Body of pancreas (tissue), 4 donors: ENCODE results near the gene AOAH. TPM values are rescaled to one million over a fixed set of nuclear protein-coding genes. Genes with fewer than 3 reads are reported as not detected.

ENCODE experiments used
- ATAC-seq: fragments of 150-250 bp; one replicate; pipeline ENCODE4 v1.9.1; 2016
- DNase-seq, 4 donors: peaks; one replicate each; pipeline ENCODE4 v3.0.0-alpha.2; 2019
- H3K27ac ChIP-seq, 4 donors: fragments of 200-600 bp; sonication (generic); 1 replicate in 3 of 4; 2 replicates in 1 of 4; pipeline versions ENCODE4 v1.5.1 to v1.6.1; 2016 to 2019; ENCODE audit warnings: mild to moderate bottlenecking in 1 of 4, mixed read lengths in 1 of 4, moderate library complexity in 1 of 4
- H3K27me3 ChIP-seq, 2 donors: fragments of 200-600 bp; sonication (generic); one replicate each; pipeline ENCODE4 v1.6.0; 2016; ENCODE audit warnings: mild to moderate bottlenecking in 1 of 2
- H3K36me3 ChIP-seq, 2 donors: fragments of 200-600 bp; sonication (generic); replicated peaks in 1 of 2; 2 replicates each; pipeline ENCODE4 v1.5.1; 2016; ENCODE audit warnings: low read depth in 2 of 2; ENCODE audit not compliant: insufficient read depth in 1 of 2
- H3K4me1 ChIP-seq: fragments of 200-600 bp; sonication (generic); one replicate; pipeline ENCODE4 v1.6.0; 2016
- H3K4me3 ChIP-seq, 2 donors: fragments of 200-600 bp; sonication (generic); 1 replicate in 1 of 2; 2 replicates in 1 of 2; pipeline ENCODE4 v1.5.1; 2016 to 2019
- H3K9me3 ChIP-seq, 3 donors: fragments of 200-600 bp; sonication (generic); 1 replicate in 2 of 3; 2 replicates in 1 of 3; pipeline ENCODE4 v1.5.1; 2016
- POLR2A ChIP-seq, 3 donors: fragments of 450-650 bp; IDR thresholded peaks; one replicate each; pipeline ENCODE4 v1.6.1; 2016; ENCODE audit warnings: antibody characterized with exemption in 3 of 3, mild to moderate bottlenecking in 2 of 3
- WGBS, 2 donors: methylation state at CpG; one replicate each; pipeline ENCODE4 v1.1.5; 2017; 5-methylcytosine and 5-hydroxymethylcytosine counted together
- intact Hi-C: fragments of 100-400 bp; cut with DNase I; formaldehyde crosslinking; loops from one replicate; pipeline ENCODE4 v1.15.1; 2023
- total RNA-seq, 2 donors: library from RNA; depleted of rRNA; stranded (reverse); fragments of >200 nt; gene quantifications; one replicate each; pipeline ENCODE4 v1.1.0, GENCODE V29; 2016
- TF ChIP-seq, protein P1 (sequence below), 7 experiments: fragments of 450-650 bp in 4 of 7; fragments of 200-600 bp in 3 of 7; sonication (generic) in 3 of 7; IDR thresholded peaks; one replicate each; pipeline ENCODE4 v1.5.1; 2016 to 2019; ENCODE audit warnings: antibody characterized with exemption in 7 of 7

The AOAH gene
- total RNA-seq, 2 donors from 2014 or later: 4.9 to 6.2 TPM

DNA sequence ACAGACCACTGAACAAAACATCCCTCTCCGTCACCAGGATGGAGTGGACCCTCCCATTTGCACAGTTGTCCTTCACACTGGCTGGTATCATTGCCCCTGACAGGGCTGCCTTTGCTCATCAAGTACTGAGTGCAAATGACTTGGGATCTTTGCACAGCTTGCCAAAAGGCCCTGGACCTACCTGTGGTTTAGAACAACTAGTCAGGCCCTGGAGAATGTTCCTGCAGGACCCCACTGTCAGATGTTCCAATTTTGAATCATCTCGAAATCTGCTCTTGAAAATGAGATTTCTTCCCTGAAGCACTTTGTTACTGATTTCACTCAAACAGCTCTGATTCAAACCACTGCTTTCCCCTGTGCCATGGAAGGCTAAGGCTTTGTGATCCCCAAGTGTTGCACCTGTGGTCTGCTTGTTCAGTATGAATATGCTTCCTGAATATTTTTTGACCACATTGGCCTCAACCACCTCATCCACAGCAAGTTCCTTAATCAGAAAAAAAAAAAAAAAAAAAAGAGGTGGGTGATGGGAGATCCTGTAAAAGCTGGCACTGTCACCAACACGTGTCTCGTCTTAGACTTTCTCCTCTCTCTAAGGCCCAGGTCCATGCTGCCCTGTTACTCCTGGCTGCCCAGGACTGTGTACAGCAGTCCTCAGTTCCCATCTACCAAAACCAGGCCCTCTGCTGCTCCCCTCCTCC, 2.7 kb upstream of the AOAH start:
- intact Hi-C loops: no loop called here
- Histone ChIP-seq H3K4me1 (peaks cover 9% of the 10 kb centered on the region), H3K4me3 (no peak overlapping the region), H3K36me3 (no peaks in the 10 kb centered on the region), H3K9me3 (no peaks in the 10 kb centered on the region), H3K27ac (no peak overlapping the region), H3K27me3 (no peaks in the 10 kb centered on the region)
- ATAC-seq (no peak), DNase-seq (no peak)
- WGBS, 2 donors: 70 to 81% methylated on average over 4 of the region's 4 CpGs
- no peak for TF ChIP-seq POLR2A (IDR thresholded peaks at IDR 0.05)
- TF ChIP-seq, protein P1, sequence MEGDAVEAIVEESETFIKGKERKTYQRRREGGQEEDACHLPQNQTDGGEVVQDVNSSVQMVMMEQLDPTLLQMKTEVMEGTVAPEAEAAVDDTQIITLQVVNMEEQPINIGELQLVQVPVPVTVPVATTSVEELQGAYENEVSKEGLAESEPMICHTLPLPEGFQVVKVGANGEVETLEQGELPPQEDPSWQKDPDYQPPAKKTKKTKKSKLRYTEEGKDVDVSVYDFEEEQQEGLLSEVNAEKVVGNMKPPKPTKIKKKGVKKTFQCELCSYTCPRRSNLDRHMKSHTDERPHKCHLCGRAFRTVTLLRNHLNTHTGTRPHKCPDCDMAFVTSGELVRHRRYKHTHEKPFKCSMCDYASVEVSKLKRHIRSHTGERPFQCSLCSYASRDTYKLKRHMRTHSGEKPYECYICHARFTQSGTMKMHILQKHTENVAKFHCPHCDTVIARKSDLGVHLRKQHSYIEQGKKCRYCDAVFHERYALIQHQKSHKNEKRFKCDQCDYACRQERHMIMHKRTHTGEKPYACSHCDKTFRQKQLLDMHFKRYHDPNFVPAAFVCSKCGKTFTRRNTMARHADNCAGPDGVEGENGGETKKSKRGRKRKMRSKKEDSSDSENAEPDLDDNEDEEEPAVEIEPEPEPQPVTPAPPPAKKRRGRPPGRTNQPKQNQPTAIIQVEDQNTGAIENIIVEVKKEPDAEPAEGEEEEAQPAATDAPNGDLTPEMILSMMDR (IDR thresholded peaks at IDR 0.05): no peak

DNA sequence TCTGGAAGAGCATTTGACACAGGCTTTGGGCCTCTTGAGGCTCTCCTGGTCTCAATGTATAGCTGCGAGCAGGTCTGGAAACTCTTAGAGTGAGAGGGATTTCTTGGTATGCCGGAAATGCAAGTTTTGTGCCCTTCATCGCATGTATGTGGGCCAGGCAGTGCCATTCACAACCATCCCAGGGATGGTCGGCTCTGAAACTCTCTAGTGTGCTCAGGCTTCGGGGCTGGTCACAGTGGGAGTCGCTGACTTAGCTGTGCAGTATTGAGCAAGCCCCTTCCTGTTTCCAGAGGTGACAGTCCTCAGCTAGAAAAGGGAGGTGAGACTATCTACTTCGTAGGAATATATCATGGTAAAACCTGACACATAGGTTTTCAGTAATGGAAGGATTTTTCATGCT, 2.0 kb upstream of the AOAH start:
- DNase-seq: no peak
- 74 to 93% methylated on average over 7 of the region's 7 CpGs for WGBS, 2 donors
- intact Hi-C loops: no loop called here

DNA sequence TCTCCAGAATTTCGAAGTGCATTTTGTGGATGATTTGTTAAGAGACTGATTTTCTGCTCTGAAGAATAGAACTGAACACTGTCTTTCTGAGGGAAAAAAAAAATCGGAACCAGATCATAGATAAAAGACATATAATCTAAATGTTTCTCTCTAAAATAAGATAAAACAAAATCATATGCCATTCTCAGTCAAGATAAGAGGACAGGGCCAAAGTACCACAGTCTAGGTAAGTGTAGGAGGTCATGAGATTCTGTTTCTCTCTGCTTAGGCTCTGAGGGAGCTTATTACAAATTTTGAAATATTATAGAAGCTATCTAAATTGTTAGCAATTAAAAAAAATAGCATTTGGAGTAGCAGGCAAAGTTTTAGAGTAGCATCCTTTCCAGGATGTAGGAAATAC, 702 bp upstream of the AOAH start:
- H3K27ac ChIP-seq: peak overlapping the region in 1 of 4 donors; percentile 42
- WGBS, 2 donors: 37 to 52% methylated on average over 2 of the region's 2 CpGs
- ATAC-seq (no peak), DNase-seq (no peak)
- H3K4me3 ChIP-seq: no peak overlapping the region
- H3K27me3 ChIP-seq: no peaks in the 10 kb centered on the region
- TF ChIP-seq POLR2A (IDR thresholded peaks at IDR 0.05): no peak
- TF ChIP-seq, protein P1 (IDR thresholded peaks at IDR 0.05): no peak
- no peaks in the 10 kb centered on the region for H3K36me3 ChIP-seq
- peaks cover 9% of the 10 kb centered on the region for H3K4me1 ChIP-seq
- no peaks in the 10 kb centered on the region for H3K9me3 ChIP-seq
- intact Hi-C loops: no loop called here

More for the DNA sequence above, 2.0 kb upstream of the AOAH start:
- no peaks in the 10 kb centered on the region for H3K9me3 ChIP-seq
- no peaks in the 10 kb centered on the region for H3K27me3 ChIP-seq
- no peak overlapping the region for H3K4me3 ChIP-seq
- H3K27ac ChIP-seq: no peak overlapping the region
- peaks cover 9% of the 10 kb centered on the region for H3K4me1 ChIP-seq
- ATAC-seq: no peak
- H3K36me3 ChIP-seq: no peaks in the 10 kb centered on the region
- TF ChIP-seq, protein P1 (IDR thresholded peaks at IDR 0.05): no peak

DNA sequence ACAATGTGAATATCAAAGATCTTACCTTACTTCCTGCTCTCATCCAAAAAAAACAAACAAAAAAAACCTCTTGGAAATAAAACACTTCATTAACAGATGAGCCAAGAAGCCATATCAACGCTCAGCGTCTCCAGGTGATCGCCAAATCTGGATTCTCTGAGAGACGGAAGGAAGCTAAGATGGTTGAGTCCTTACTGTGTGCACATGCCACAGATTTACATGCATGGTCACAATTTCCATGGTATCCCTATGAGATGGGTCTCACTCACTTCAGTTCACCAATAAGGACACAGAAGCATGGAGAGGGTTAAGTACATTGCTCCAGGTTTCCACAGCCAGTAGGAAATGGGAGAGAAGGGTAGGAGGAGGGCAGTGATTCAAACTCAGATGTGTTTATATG, 1.0 kb downstream of the AOAH start:
- WGBS, 2 donors: 91 to 99% methylated on average over 4 of the region's 4 CpGs
- Histone ChIP-seq H3K4me1 (peaks cover 20% of the 10 kb centered on the region), H3K9me3 (no peaks in the 10 kb centered on the region), H3K36me3 (no peaks in the 10 kb centered on the region), H3K27me3 (no peaks in the 10 kb centered on the region), H3K27ac (no peak overlapping the region), H3K4me3 (no peak overlapping the region)
- intact Hi-C loops: no loop called here
- TF ChIP-seq, protein P1 (IDR thresholded peaks at IDR 0.05): no peak
- no peak for TF ChIP-seq POLR2A (IDR thresholded peaks at IDR 0.05)
- ATAC-seq (no peak), DNase-seq (no peak)

DNA sequence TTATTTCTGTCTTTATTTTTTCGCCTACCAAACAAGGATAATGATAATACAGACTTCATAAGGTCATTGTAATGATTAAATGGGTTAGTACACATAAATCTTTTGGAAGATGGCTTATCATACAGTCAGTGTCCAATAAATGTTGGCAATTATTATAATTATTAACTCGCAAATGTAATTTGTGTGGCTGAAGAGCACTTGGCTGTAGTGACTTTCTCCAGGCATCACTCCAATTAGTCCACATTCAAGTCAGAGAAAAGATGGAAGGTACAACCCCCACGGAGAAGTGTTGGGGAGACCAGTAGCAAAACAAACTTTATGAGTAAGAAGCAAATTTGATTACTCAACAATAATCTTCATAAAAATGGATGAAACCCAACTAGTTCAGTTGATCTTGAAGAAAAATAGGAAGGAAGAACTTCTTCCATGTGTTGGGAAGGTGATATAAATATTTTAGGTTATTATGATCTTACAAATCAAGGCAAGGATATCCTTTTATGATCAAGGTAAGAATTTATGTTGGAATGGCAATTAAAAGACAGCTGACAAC, 5.1 kb downstream of the AOAH start:
- no peak for TF ChIP-seq POLR2A (IDR thresholded peaks at IDR 0.05)
- TF ChIP-seq, protein P1 (IDR thresholded peaks at IDR 0.05): no peak
- no peaks in the 10 kb centered on the region for H3K36me3 ChIP-seq
- H3K4me3 ChIP-seq: no peak overlapping the region
- H3K27ac ChIP-seq: peak overlapping the region in 2 of 4 donors; percentile 12 to 63
- H3K9me3 ChIP-seq: no peaks in the 10 kb centered on the region
- H3K27me3 ChIP-seq: no peaks in the 10 kb centered on the region
- 25 to 27% methylated on average over 3 of the region's 3 CpGs for WGBS, 2 donors
- intact Hi-C loops: no loop called here
- ATAC-seq: no peak
- no peak for DNase-seq
- H3K4me1 ChIP-seq: peaks cover 11% of the 10 kb centered on the region
